Activated CD4-positive, alpha-beta T cell treated with anti-CD3 and anti-CD28 coated beads for 36 hours (primary cell): Measurements from ENCODE around the gene DVL1. TPM values are rescaled to one million over a fixed set of nuclear protein-coding genes. Genes with fewer than 3 reads are reported as not detected.

Source experiments
- ATAC-seq: fragments of 200-7000 bp; cut with Tn5 transposase; one replicate; pipeline ENCODE4 v1.10.0; 2021; ENCODE audit warnings: mild to moderate bottlenecking, moderate library complexity
- CTCF ChIA-PET: fragments of 350-600 bp; sonication (Branson Sonifier 250); formaldehyde crosslinking; loops from one replicate; lab custom pipeline; 2021; ENCODE audit warnings: antibody characterized with exemption; lab: Charles Lee
- POLR2A ChIA-PET: fragments of 350-600 bp; sonication (Branson Sonifier 250); formaldehyde crosslinking; loops from one replicate; lab custom pipeline; 2021; ENCODE audit warnings: antibody characterized with exemption, inconsistent platforms; lab: Charles Lee
- DNase-seq: peaks from one replicate; pipeline ENCODE4 v3.0.0-alpha.2; 2020
- H3K27ac Mint-ChIP-seq: one replicate; pipeline ENCODE4 v1.8.0; 2021; ENCODE audit warnings: mixed read lengths
- H3K27me3 Mint-ChIP-seq: one replicate; pipeline ENCODE4 v1.8.0; 2021; ENCODE audit warnings: mixed read lengths
- H3K36me3 Mint-ChIP-seq: one replicate; pipeline ENCODE4 v1.8.0; 2021; ENCODE audit warnings: low read depth, mixed read lengths
- H3K4me1 Mint-ChIP-seq: one replicate; pipeline ENCODE4 v1.8.0; 2021; ENCODE audit warnings: mixed read lengths
- H3K4me3 Mint-ChIP-seq: one replicate; pipeline ENCODE4 v1.8.0; 2021; ENCODE audit warnings: mild to moderate bottlenecking, moderate library complexity, mixed read lengths
- H3K9me3 Mint-ChIP-seq: one replicate; pipeline ENCODE4 v1.8.0; 2021; ENCODE audit warnings: low read depth, mixed read lengths
- intact Hi-C, 2 experiments: fragments of 100-400 bp; cut with DNase I in 1 of 2; cut with micrococcal nuclease in 1 of 2; formaldehyde crosslinking; loops; one replicate each; pipeline versions ENCODE4 v1.14.2 to v1.15.1; 2022 to 2024; cut with DNase I, micrococcal nuclease
- microRNA-seq: library from miRNA; unstranded; fragments of <30 nt; microRNA quantifications from one replicate; pipeline ENCODE4 v1.2.0, GENCODE V29; 2021; ENCODE audit warnings: borderline replicate concordance
- total RNA-seq, 2 experiments: library from RNA; stranded (reverse); gene quantifications; one replicate each; pipeline ENCODE4 v1.2.3, GENCODE V29; 2021

The DVL1 gene
- total RNA-seq, 2 experiments from 2014 or later = 35.3 to 35.5 TPM

DNA sequence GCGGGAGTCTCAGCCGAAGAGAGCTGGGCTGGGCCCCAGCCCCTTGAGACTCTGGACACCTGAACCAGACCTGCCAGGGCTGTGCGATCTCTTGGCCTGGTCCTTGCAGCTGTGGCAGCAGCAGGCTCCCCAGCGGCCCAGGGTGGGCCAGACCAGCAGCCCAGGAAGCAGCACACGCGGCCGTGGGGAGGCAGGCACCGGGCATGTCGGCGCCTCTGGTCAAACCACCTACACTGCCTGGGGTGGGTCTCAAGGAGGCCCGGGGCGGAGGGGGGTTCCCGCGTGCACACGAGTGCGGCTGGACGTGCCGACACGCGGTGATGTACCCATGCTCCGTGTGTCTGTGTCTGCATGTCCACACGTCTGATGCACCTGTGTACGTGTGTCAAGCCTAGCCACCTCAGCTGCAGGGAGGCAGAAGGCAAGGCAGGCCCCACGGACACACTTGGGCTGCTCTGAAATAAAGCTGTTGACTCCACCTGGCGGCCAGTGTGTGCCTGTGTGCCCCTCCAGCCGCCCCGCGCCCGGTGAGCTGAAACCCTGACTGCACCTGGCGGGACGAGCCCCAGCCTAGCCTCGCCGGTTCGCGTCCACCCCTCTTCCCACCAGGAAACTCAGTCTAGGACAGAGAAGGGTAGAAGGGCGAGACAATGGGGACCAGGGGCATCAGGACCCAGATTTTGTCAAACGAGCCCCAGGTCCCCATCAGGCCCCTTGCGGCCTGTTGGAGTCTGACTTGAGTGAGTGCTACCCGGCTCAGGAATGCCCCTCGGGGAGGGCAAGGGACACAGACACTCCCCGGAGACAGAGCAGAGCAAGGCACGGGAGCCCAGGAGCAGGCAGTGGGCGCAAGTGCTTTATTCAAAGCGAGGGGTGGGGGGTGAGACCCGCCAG is 57.4 kb downstream of the DVL1 start:
- no peak overlapping the region for H3K27ac Mint-ChIP-seq
- H3K9me3 Mint-ChIP-seq = no peaks in the 10 kb centered on the region
- H3K4me3 Mint-ChIP-seq = no peak overlapping the region
- POLR2A ChIA-PET = interaction anchor here (0.5 to 0.6 kb wide), 2 partner anchors 75 to 389 kb away, joined by 3 to 5 read pairs; no protein-coding TSS in a partner anchor
- DNase-seq (peak; percentile 74), ATAC-seq (peak; percentile 72)
- no peaks in the 10 kb centered on the region for H3K27me3 Mint-ChIP-seq
- no peaks in the 10 kb centered on the region for H3K4me1 Mint-ChIP-seq
- CTCF ChIA-PET = interaction anchor here (0.6 to 1.6 kb wide), 2 partner anchors 170 to 194 kb away, joined by 4 to 9 read pairs; no protein-coding TSS in a partner anchor
- intact Hi-C loops = loop anchor here (1.0 to 5.0 kb wide), 3 partner anchors 169 to 309 kb away; partner anchors contain the start of gene PERM1 (in 1 of the 2)
- no peaks in the 10 kb centered on the region for H3K36me3 Mint-ChIP-seq

DNA sequence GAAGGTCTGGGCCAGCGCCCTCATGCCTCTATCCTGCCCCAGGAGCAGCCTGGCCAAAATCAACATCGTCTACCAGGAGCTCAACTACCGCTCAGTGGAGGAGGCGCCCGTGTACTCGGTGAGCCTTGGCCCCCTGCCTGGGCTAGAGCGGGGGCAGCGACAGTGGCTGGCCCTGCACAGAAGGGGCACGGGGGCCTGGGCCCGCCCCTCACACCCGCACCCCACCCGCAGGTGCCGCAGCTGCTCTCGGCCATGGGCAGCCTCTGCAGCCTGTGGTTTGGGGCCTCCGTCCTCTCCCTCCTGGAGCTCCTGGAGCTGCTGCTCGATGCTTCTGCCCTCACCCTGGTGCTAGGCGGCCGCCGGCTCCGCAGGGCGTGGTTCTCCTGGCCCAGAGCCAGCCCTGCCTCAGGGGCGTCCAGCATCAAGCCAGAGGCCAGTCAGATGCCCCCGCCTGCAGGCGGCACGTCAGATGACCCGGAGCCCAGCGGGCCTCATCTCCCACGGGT is 58.1 kb downstream of the DVL1 start:
- Mint-ChIP-seq H3K36me3 (no peaks in the 10 kb centered on the region), H3K4me1 (no peaks in the 10 kb centered on the region), H3K9me3 (no peaks in the 10 kb centered on the region), H3K27me3 (no peaks in the 10 kb centered on the region), H3K4me3 (no peak overlapping the region), H3K27ac (no peak overlapping the region)
- CTCF ChIA-PET = interaction anchor here (0.6 to 1.6 kb wide), 3 partner anchors 169 to 258 kb away, joined by 4 to 9 read pairs (median 4); no protein-coding TSS in a partner anchor
- ATAC-seq (no peak), DNase-seq (no peak)
- POLR2A ChIA-PET = interaction anchor here (0.5 to 0.6 kb wide), 2 partner anchors 74 to 389 kb away, joined by 3 to 5 read pairs; no protein-coding TSS in a partner anchor
- intact Hi-C loops = loop anchor here (5.0 kb wide), 2 partner anchors 169 to 309 kb away; partner anchors contain the start of gene PERM1 (in 1 of the 2)

DNA sequence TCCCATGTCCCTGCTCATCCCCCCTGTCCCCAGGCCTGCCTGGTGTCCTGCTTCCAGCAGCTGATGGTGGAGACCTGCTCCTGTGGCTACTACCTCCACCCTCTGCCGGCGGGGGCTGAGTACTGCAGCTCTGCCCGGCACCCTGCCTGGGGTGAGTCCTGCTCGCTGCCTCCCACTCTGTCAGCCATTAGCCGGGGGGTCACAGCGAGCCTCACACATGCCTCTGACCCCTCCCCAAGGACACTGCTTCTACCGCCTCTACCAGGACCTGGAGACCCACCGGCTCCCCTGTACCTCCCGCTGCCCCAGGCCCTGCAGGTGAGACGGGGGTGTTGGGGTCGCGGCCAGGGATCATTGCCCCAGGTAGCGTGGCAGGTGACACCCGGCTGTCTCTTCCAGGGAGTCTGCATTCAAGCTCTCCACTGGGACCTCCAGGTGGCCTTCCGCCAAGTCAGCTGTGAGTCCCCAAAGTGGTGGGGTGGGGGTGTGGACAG is 58.9 kb downstream of the DVL1 start:
- Mint-ChIP-seq H3K4me1 (no peaks in the 10 kb centered on the region), H3K27me3 (no peaks in the 10 kb centered on the region), H3K9me3 (no peaks in the 10 kb centered on the region), H3K4me3 (no peak overlapping the region), H3K27ac (no peak overlapping the region), H3K36me3 (no peaks in the 10 kb centered on the region)
- CTCF ChIA-PET = interaction anchor here (0.7 kb wide), 1 partner anchor 257 kb away, joined by 4 read pairs; no protein-coding TSS in a partner anchor
- ATAC-seq (peak; percentile 65), DNase-seq (peak; percentile 80)
- intact Hi-C loops = loop anchor here (5.0 kb wide), 2 partner anchors 168 to 308 kb away; partner anchors contain the start of gene PERM1 (in 1 of the 2)
- POLR2A ChIA-PET = no interaction called here

DNA sequence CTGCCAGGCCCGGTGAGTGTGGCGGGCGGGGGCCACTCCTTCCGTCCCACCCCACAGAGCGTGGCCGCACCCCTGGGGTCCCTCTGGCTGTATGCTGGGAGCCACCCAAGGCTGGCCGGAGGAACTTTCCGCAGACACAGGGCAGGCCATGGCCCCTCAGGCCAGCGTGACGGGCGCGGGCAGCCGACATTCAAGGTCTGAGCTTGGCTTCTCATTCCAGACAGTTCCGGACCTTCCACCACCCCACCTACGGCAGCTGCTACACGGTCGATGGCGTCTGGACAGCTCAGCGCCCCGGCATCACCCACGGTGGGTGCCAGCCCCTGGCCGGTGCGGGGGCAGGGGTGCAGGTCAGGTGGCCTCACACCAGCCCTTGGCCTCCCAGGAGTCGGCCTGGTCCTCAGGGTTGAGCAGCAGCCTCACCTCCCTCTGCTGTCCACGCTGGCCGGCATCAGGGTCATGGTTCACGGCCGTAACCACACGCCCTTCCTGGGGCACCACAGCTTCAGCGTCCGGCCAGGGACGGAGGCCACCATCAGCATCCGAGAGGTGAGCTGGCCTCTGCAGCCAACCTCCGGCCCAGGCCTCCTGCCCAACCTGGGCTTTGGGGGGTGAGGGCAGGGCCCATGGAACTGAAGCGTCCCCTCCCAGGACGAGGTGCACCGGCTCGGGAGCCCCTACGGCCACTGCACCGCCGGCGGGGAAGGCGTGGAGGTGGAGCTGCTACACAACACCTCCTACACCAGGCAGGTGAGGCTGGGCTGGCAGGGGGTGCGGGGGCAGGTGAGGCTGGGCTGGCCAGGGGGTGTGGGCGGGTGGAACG is 61.7 kb downstream of the DVL1 start:
- peak; percentile 32 for DNase-seq
- no peaks in the 10 kb centered on the region for H3K36me3 Mint-ChIP-seq
- H3K27ac Mint-ChIP-seq = no peak overlapping the region
- H3K9me3 Mint-ChIP-seq = no peaks in the 10 kb centered on the region
- ChIA-PET CTCF (no interaction called here), POLR2A (no interaction called here)
- intact Hi-C loops = no loop called here
- H3K4me3 Mint-ChIP-seq = no peak overlapping the region
- H3K4me1 Mint-ChIP-seq = no peaks in the 10 kb centered on the region
- H3K27me3 Mint-ChIP-seq = no peaks in the 10 kb centered on the region
- ATAC-seq = no peak

DNA sequence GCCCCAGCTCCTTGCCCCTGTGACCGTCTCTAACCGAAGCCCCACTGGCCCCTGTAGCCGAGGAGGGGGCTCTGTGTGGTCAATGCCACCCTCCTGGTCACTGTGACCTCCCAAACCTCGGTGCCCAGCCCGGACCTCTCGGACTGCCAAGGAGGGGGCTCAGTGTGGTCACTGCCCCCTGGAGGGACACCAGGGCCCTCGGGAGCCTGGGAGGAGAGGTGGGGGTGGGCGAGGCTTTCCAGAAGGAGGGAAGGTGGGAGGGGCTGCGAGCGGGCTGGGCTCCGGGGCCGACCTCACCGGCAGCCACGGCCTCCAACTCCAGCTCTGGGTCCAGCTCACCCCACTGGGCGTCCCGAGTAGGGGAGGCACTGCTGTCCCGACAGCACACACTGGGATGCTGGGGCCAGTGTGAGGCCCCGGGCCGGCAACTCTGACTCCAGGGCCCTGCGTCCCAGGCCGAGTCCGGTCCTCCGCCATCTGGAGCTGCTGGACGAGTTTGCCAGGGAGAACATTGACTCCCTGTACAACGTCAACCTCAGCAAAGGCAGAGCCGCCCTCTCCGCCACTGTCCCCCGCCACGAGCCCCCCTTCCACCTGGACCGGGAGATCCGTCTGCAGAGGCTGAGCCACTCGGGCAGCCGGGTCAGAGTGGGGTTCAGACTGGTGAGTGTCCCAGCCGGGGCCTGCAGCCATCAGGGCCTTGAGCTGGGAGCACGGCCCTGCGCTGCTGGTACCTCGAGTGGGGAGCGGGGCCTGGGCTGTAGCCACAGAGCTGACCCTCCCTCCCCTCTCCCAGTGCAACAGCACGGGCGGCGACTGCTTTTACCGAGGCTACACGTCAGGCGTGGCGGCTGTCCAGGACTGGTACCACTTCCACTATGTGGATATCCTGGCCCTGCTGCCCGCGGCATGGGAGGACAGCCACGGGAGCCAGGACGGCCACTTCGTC is 62.6 kb downstream of the DVL1 start:
- ChIA-PET POLR2A (no interaction called here), CTCF (no interaction called here)
- ATAC-seq = no peak
- H3K9me3 Mint-ChIP-seq = no peaks in the 10 kb centered on the region
- no peaks in the 10 kb centered on the region for H3K36me3 Mint-ChIP-seq
- no peak overlapping the region for H3K4me3 Mint-ChIP-seq
- H3K27me3 Mint-ChIP-seq = no peaks in the 10 kb centered on the region
- intact Hi-C loops = no loop called here
- DNase-seq = no peak
- H3K27ac Mint-ChIP-seq = no peak overlapping the region
- H3K4me1 Mint-ChIP-seq = no peaks in the 10 kb centered on the region

DNA sequence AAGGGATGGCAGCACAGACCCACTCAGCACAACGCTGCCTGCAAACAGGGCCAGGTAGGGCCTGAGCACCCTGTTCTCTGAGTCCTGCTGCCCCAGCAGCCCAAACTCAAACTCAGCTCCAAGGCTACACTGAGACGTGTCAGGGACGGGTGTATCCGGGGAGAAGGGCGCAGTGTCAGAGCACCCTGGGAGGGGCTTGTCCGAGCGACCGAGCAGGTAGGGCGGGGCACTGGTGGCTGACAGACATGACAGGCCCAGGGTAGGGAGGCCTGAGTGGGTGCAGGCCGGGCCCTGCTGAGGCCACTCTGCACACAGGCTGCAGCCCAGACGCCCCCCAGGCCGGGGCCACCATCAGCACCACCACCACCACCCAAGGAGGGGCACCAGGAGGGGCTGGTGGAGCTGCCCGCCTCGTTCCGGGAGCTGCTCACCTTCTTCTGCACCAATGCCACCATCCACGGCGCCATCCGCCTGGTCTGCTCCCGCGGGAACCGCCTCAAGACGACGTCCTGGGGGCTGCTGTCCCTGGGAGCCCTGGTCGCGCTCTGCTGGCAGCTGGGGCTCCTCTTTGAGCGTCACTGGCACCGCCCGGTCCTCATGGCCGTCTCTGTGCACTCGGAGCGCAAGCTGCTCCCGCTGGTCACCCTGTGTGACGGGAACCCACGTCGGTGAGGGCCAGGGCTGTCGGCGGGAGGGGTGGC is 63.5 kb downstream of the DVL1 start:
- no peak overlapping the region for H3K27ac Mint-ChIP-seq
- no peaks in the 10 kb centered on the region for H3K36me3 Mint-ChIP-seq
- POLR2A ChIA-PET = no interaction called here
- DNase-seq (no peak), ATAC-seq (no peak)
- no peak overlapping the region for H3K4me3 Mint-ChIP-seq
- H3K27me3 Mint-ChIP-seq = no peaks in the 10 kb centered on the region
- intact Hi-C loops = no loop called here
- CTCF ChIA-PET = no interaction called here
- H3K9me3 Mint-ChIP-seq = no peaks in the 10 kb centered on the region
- H3K4me1 Mint-ChIP-seq = no peaks in the 10 kb centered on the region

Small RNA genes lying within 50 kb of the gene (microRNA-seq; reads per million reads assigned to microRNA genes)
- gene MIR6726 (3.9 reads per million, percentile 7 among the genes with 10 or more reads in this experiment), gene MIR6727 (1.1 reads per million), gene MIR6808 (not detected)

Other genes with a start within 250 kb of the DVL1 start
- 10 to 100 TPM; 11.3 to 13.5 TPM for gene C1orf159, start 233.3 kb downstream of the DVL1 start, total RNA-seq
- not detected for gene TTLL10, start 175.5 kb downstream of the DVL1 start, total RNA-seq
- 100 to 1,000 TPM in 1 of 2 experiments, 10 to 100 TPM in 1; 95.0 to 164 TPM for gene TNFRSF18, start 142.8 kb downstream of the DVL1 start, total RNA-seq
- gene TNFRSF4, start 135.3 kb downstream of the DVL1 start, total RNA-seq = 100 to 1,000 TPM; 340 to 418 TPM
- gene SDF4, start 117.4 kb downstream of the DVL1 start, total RNA-seq = 100 to 1,000 TPM; 108 to 128 TPM
- gene B3GALT6, start 117.2 kb downstream of the DVL1 start, total RNA-seq = 10 to 100 TPM in 1 of 2 experiments, 1 to 10 TPM in 1; 9.4 to 12.2 TPM
- gene C1QTNF12, start 102.7 kb downstream of the DVL1 start, total RNA-seq = 1 to 10 TPM; 1.1 to 1.6 TPM
- 10 to 100 TPM; 57.4 to 60.2 TPM for gene UBE2J2, start 75.6 kb downstream of the DVL1 start, total RNA-seq
- 1 to 10 TPM; 3.6 to 3.8 TPM for gene SCNN1D, start 69.0 kb downstream of the DVL1 start, total RNA-seq
- gene ACAP3, start 41.5 kb downstream of the DVL1 start, total RNA-seq = 10 to 100 TPM; 17.5 to 24.3 TPM
- 10 to 100 TPM; 13.7 to 18.0 TPM for gene PUSL1, start 40.8 kb downstream of the DVL1 start, total RNA-seq
- gene INTS11, start 24.8 kb downstream of the DVL1 start, total RNA-seq = 100 to 1,000 TPM; 117 to 151 TPM
- gene CPTP, start 24.6 kb downstream of the DVL1 start, total RNA-seq = 10 to 100 TPM in 1 of 2 experiments, 1 to 10 TPM in 1; 9.9 to 11.4 TPM
- gene TAS1R3, start 18.1 kb downstream of the DVL1 start, total RNA-seq = under 1 TPM; 0.28 to 0.41 TPM
- gene MXRA8, start 9.1 kb upstream of the DVL1 start, total RNA-seq = under 1 TPM; 0.25 to 0.49 TPM
- gene AURKAIP1, start 25.8 kb upstream of the DVL1 start, total RNA-seq = 100 to 1,000 TPM in 1 of 2 experiments, 10 to 100 TPM in 1; 89.5 to 117 TPM
- 10 to 100 TPM; 73.6 to 89.7 TPM for gene CCNL2, start 49.9 kb upstream of the DVL1 start, total RNA-seq
- 100 to 1,000 TPM; 126 to 143 TPM for gene MRPL20, start 57.9 kb upstream of the DVL1 start, total RNA-seq
- not detected for gene ANKRD65, start 71.9 kb upstream of the DVL1 start, total RNA-seq
- under 1 TPM; 0.56 to 0.78 TPM for gene VWA1, start 86.3 kb upstream of the DVL1 start, total RNA-seq
- gene ATAD3C, start 100.3 kb upstream of the DVL1 start, total RNA-seq = under 1 TPM; 0.30 to 0.39 TPM
- 10 to 100 TPM; 26.2 to 39.2 TPM for gene ATAD3B, start 122.3 kb upstream of the DVL1 start, total RNA-seq
- gene ATAD3A, start 162.7 kb upstream of the DVL1 start, total RNA-seq = 10 to 100 TPM; 39.9 to 42.9 TPM
- under 1 TPM; 0.42 to 0.46 TPM for gene TMEM240, start 191.2 kb upstream of the DVL1 start, total RNA-seq
- gene SSU72, start 225.4 kb upstream of the DVL1 start, total RNA-seq = 100 to 1,000 TPM; 105 to 123 TPM